Calu3 (cell line): Measurements from ENCODE around the gene MACROD1. TPM values are rescaled to one million over a fixed set of nuclear protein-coding genes. Genes with fewer than 3 reads are reported as not detected.

Source experiments
- BruUV-seq: library from RNA; stranded (reverse); fragments of 400-500 nt; replicated peaks from 2 replicates; lab custom pipeline; 2021; lab: Mats Ljungman, UMichigan
- CTCF ChIA-PET: fragments of 300-600 bp; sonication (Branson Sonifier 250); formaldehyde crosslinking; loops from one replicate; lab custom pipeline; 2022; ENCODE audit warnings: antibody characterized with exemption; lab: Charles Lee
- DNase-seq: peaks from one replicate; pipeline ENCODE4 v3.0.0; 2022
- H3K27ac Mint-ChIP-seq: one replicate; pipeline ENCODE4 v1.8.0; 2022; ENCODE audit warnings: mixed read lengths; ENCODE audit not compliant: unreplicated experiment
- H3K27me3 Mint-ChIP-seq: one replicate; pipeline ENCODE4 v1.8.0; 2022; ENCODE audit warnings: mixed read lengths; ENCODE audit not compliant: unreplicated experiment
- H3K36me3 Mint-ChIP-seq: one replicate; pipeline ENCODE4 v1.8.0; 2022; ENCODE audit warnings: mild to moderate bottlenecking, moderate library complexity, mixed read lengths; ENCODE audit not compliant: insufficient read depth, unreplicated experiment
- H3K4me1 Mint-ChIP-seq: one replicate; pipeline ENCODE4 v1.8.0; 2022; ENCODE audit warnings: mild to moderate bottlenecking, low read depth, mixed read lengths; ENCODE audit not compliant: unreplicated experiment
- H3K4me3 Mint-ChIP-seq: one replicate; pipeline ENCODE4 v1.8.0; 2022; ENCODE audit warnings: mild to moderate bottlenecking, low read depth, moderate library complexity, mixed read lengths; ENCODE audit not compliant: unreplicated experiment
- H3K9me3 Mint-ChIP-seq: one replicate; pipeline ENCODE4 v1.8.0; 2022; ENCODE audit warnings: low read depth, mixed read lengths; ENCODE audit not compliant: unreplicated experiment
- intact Hi-C: fragments of 100-400 bp; cut with micrococcal nuclease; formaldehyde crosslinking; loops from one replicate; pipeline ENCODE4 v1.10.0; 2022; ENCODE audit not compliant: unreplicated experiment
- total RNA-seq: library from RNA; stranded (reverse); gene quantifications from 2 replicates; pipeline ENCODE4 v1.2.3, GENCODE V29; 2022
- TF ChIP-seq, protein P1 (sequence below): fragments of 200-600 bp; IDR thresholded peaks from one replicate; pipeline ENCODE4 v1.8.0; 2022; ENCODE audit warnings: antibody characterized with exemption; ENCODE audit not compliant: unreplicated experiment

The MACROD1 gene
- total RNA-seq, 1 experiment from 2014 or later = 35.7 TPM

DNA sequence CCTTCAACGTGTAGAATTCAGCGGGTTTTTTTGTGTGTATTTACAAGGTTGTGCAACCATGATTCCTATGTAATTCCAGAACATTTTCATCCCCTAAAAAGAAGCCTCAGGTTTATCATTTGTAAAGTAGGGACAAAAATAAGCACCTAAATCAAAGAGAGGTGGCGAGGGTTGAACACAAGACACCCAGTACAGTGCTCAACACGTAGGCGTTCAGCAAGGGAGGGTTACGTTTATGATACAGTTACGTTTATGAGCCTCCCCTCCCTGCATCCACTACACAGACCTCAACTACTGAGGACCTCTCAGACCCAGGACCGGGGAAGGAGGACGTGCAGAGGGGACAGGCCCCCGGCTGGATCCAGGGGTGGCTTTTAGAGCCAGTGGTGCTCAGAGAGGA, 85.5 kb downstream of the MACROD1 start:
- Mint-ChIP-seq H3K4me1 (peaks cover 6% of the 10 kb centered on the region), H3K9me3 (no peaks in the 10 kb centered on the region), H3K4me3 (no peak overlapping the region), H3K36me3 (peaks cover 4% of the 10 kb centered on the region), H3K27me3 (peaks cover 12% of the 10 kb centered on the region), H3K27ac (no peak overlapping the region)
- no peak for DNase-seq
- no TSS peak for BruUV-seq
- intact Hi-C loops = no loop called here
- CTCF ChIA-PET = no interaction called here
- TF ChIP-seq, protein P1, sequence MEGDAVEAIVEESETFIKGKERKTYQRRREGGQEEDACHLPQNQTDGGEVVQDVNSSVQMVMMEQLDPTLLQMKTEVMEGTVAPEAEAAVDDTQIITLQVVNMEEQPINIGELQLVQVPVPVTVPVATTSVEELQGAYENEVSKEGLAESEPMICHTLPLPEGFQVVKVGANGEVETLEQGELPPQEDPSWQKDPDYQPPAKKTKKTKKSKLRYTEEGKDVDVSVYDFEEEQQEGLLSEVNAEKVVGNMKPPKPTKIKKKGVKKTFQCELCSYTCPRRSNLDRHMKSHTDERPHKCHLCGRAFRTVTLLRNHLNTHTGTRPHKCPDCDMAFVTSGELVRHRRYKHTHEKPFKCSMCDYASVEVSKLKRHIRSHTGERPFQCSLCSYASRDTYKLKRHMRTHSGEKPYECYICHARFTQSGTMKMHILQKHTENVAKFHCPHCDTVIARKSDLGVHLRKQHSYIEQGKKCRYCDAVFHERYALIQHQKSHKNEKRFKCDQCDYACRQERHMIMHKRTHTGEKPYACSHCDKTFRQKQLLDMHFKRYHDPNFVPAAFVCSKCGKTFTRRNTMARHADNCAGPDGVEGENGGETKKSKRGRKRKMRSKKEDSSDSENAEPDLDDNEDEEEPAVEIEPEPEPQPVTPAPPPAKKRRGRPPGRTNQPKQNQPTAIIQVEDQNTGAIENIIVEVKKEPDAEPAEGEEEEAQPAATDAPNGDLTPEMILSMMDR = no peak

DNA sequence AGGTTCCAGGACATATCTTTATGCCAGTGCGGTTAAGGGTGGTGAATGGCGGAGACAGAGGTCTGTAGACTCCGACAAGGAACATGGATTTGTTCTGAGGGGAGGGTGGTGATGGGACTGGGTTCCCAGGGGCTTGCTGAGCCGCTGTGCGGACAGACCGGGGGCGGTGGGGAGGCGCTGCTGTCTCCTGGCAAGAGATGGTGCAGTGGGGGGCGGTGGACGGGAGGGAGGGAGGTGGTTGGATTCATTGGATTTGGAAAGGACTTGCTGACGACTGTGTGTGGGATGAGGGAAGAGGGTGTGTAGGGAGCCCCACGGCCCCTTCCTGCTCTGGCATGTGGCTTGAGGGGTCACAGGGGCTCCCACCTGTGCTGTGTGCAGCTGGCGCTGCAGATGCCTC, 87.0 kb downstream of the MACROD1 start:
- Mint-ChIP-seq H3K27ac (no peak overlapping the region), H3K4me1 (no peaks in the 10 kb centered on the region), H3K9me3 (no peaks in the 10 kb centered on the region), H3K4me3 (no peak overlapping the region), H3K27me3 (peaks cover 12% of the 10 kb centered on the region), H3K36me3 (peaks cover 5% of the 10 kb centered on the region)
- CTCF ChIA-PET = no interaction called here
- intact Hi-C loops = no loop called here
- TF ChIP-seq, protein P1 = no peak
- no TSS peak for BruUV-seq
- no peak for DNase-seq

DNA sequence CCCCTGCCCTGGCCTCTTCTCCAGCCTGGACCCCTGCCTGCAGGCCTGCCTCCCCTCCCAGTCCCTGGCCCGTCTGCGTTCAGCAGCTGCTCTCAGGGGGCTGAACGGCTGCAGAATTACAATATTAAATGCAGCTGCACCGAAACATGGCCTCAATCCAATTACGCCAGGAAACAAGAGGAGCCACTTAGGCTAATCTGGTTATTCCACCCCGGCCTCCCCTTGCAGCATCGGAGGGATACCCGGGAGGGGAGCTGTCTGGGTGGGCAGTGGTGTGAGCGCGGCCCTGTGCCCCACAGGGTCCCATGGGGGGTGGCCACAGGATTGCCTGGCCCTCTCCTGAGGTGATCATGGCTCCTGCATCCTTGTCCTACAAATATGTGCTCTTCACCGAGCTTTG, 87.6 kb downstream of the MACROD1 start:
- no TSS peak for BruUV-seq
- intact Hi-C loops = no loop called here
- Mint-ChIP-seq H3K9me3 (no peaks in the 10 kb centered on the region), H3K4me3 (no peak overlapping the region), H3K27ac (no peak overlapping the region), H3K4me1 (no peaks in the 10 kb centered on the region), H3K36me3 (peaks cover 5% of the 10 kb centered on the region), H3K27me3 (peaks cover 12% of the 10 kb centered on the region)
- no peak for DNase-seq
- CTCF ChIA-PET = no interaction called here
- TF ChIP-seq, protein P1 = no peak

DNA sequence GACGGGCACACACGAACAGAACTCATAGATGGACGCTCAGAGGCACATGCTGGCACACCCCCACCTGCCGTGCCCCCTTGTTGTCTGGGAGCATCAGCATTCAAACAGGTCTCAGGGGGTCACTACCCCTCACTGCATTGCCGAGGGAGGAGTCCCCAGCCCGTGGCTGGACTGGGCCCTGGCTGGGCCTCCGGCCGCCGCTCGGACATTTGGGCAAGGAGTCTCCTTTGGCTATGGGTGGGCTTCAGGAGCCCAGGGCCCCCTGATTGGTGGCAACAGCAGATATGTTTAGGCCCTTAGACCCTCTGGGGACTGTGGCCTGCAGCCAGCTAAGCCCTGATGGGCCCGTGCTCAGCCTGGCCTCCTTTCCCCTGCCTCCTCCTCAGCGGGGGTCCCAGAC, 88.3 kb downstream of the MACROD1 start:
- peaks cover 5% of the 10 kb centered on the region for H3K36me3 Mint-ChIP-seq
- H3K9me3 Mint-ChIP-seq = no peaks in the 10 kb centered on the region
- no peaks in the 10 kb centered on the region for H3K4me1 Mint-ChIP-seq
- TF ChIP-seq, protein P1 = no peak
- no TSS peak for BruUV-seq
- peaks cover 12% of the 10 kb centered on the region for H3K27me3 Mint-ChIP-seq
- DNase-seq = no peak
- H3K27ac Mint-ChIP-seq = no peak overlapping the region
- CTCF ChIA-PET = no interaction called here
- intact Hi-C loops = no loop called here
- no peak overlapping the region for H3K4me3 Mint-ChIP-seq
